Sigmoid colon (tissue), 4 donors: ENCODE data around the gene LY86.

Source experiments
- EP300 ChIP-seq, 4 donors: sonication (generic); formaldehyde crosslinking; IDR thresholded peaks; one replicate each; pipeline ENCODE4 v1.6.1; 2017; ENCODE audit warnings: antibody characterized with exemption in 4 of 4
- POLR2A ChIP-seq, 2 donors: fragments of 450-650 bp; IDR thresholded peaks; one replicate each; pipeline ENCODE4 v1.6.1; 2016; ENCODE audit warnings: antibody characterized with exemption in 2 of 2, mild to moderate bottlenecking in 2 of 2, moderate library complexity in 2 of 2
- POLR2AphosphoS5 ChIP-seq, 4 donors: sonication (generic); formaldehyde crosslinking; IDR thresholded peaks; one replicate each; pipeline ENCODE4 v1.6.1; 2017; ENCODE audit warnings: antibody characterized with exemption in 4 of 4

GRCh38 chr6:6614983-6615349 lies 26.4 kb downstream of the LY86 start:
- TF ChIP-seq EP300 (IDR thresholded peaks at IDR 0.05) = no peak
- no peak for TF ChIP-seq POLR2AphosphoS5 (IDR thresholded peaks at IDR 0.05)
- no peak for TF ChIP-seq POLR2A (IDR thresholded peaks at IDR 0.05)
